ENCODE data around the gene KHDC3L. TPM values are rescaled to one million over a fixed set of nuclear protein-coding genes. Genes with fewer than 3 reads are reported as not detected.

KHDC3L gene
- total and polyA plus RNA-seq, 7 donors = not detected

GRCh38 chr6:73364549-73364948, 2.1 kb downstream of the KHDC3L start:
- whole genome bisulfite sequencing, 3 donors = 85 to 89% (median 88%) methylated on average over 9 of the region's 9 CpGs
- Histone ChIP-seq H3K9me3 (no peaks in the 10 kb centered on the region), H3K4me1 (no peaks in the 10 kb centered on the region), H3K27me3 (ENCODE audit: insufficient read depth in 3 of 3, low read length in 2 of 3) (no peaks in the 10 kb centered on the region), H3K36me3 (ENCODE audit: insufficient read depth in 1 of 2, low read depth in 1 of 2) (no peaks in the 10 kb centered on the region), H3K27ac (no peak overlapping the region), H3K4me3 (no peak overlapping the region)
- intact Hi-C loops (cut with DNase I) = no loop called here
- no peak for TF ChIP-seq CTCF (IDR thresholded peaks at IDR 0.05)
- DNase-seq (no peak), ATAC-seq (no peak)

GRCh38 chr6:73367761-73368355, 5.4 kb downstream of the KHDC3L start:
- DNase-seq = no peak
- no peak overlapping the region for H3K27ac ChIP-seq
- TF ChIP-seq CTCF (IDR thresholded peaks at IDR 0.05) = no peak
- H3K27me3 ChIP-seq (ENCODE audit: insufficient read depth in 3 of 3, low read length in 2 of 3) = no peaks in the 10 kb centered on the region
- H3K36me3 ChIP-seq (ENCODE audit: insufficient read depth in 1 of 2, low read depth in 1 of 2) = no peaks in the 10 kb centered on the region
- H3K4me1 ChIP-seq = no peaks in the 10 kb centered on the region
- ATAC-seq = no peak
- intact Hi-C loops (cut with DNase I) = no loop called here
- H3K4me3 ChIP-seq = no peak overlapping the region
- 71 to 75% (median 72%) methylated on average over 16 of the region's 16 CpGs for WGBS, 3 donors
- no peaks in the 10 kb centered on the region for H3K9me3 ChIP-seq

GRCh38 chr6:73368675-73369074, 6.2 kb downstream of the KHDC3L start:
- Histone ChIP-seq H3K9me3 (no peaks in the 10 kb centered on the region), H3K4me3 (no peak overlapping the region), H3K4me1 (no peaks in the 10 kb centered on the region), H3K27ac (no peak overlapping the region), H3K27me3 (ENCODE audit: insufficient read depth in 3 of 3, low read length in 2 of 3) (no peaks in the 10 kb centered on the region), H3K36me3 (ENCODE audit: insufficient read depth in 1 of 2, low read depth in 1 of 2) (no peaks in the 10 kb centered on the region)
- 90 to 94% (median 91%) methylated on average over 4 of the region's 4 CpGs for WGBS, 3 donors
- no peak for ATAC-seq
- intact Hi-C loops (cut with DNase I) = no loop called here
- TF ChIP-seq CTCF (IDR thresholded peaks at IDR 0.05) = no peak
- DNase-seq = no peak

GRCh38 chr6:73369157-73369556, 6.7 kb downstream of the KHDC3L start:
- H3K36me3 ChIP-seq (ENCODE audit: insufficient read depth in 1 of 2, low read depth in 1 of 2) = no peaks in the 10 kb centered on the region
- H3K4me3 ChIP-seq = no peak overlapping the region
- TF ChIP-seq CTCF (IDR thresholded peaks at IDR 0.05) = no peak
- no peaks in the 10 kb centered on the region for H3K27me3 ChIP-seq (ENCODE audit: insufficient read depth in 3 of 3, low read length in 2 of 3)
- ATAC-seq = no peak
- H3K27ac ChIP-seq = no peak overlapping the region
- intact Hi-C loops (cut with DNase I) = no loop called here
- WGBS, 3 donors = 94 to 96% (median 95%) methylated on average over 14 of the region's 14 CpGs
- H3K9me3 ChIP-seq = no peaks in the 10 kb centered on the region
- DNase-seq = no peak
- H3K4me1 ChIP-seq = no peaks in the 10 kb centered on the region

- intact Hi-C loops (cut with DNase I) = no loop called here
- no peaks in the 10 kb centered on the region for H3K27me3 ChIP-seq (ENCODE audit: insufficient read depth in 3 of 3, low read length in 2 of 3)
- H3K4me1 ChIP-seq = no peaks in the 10 kb centered on the region
- no peak within 1 kb of the TSS for H3K4me3 ChIP-seq
- no peaks in the 10 kb centered on the region for H3K9me3 ChIP-seq
- H3K36me3 ChIP-seq (ENCODE audit: insufficient read depth in 1 of 2, low read depth in 1 of 2) = no peaks in the 10 kb centered on the region
- H3K27ac ChIP-seq = no peak within 1 kb of the TSS
- DNase-seq (no peak), ATAC-seq (no peak)
- no peak for TF ChIP-seq CTCF (IDR thresholded peaks at IDR 0.05)
- WGBS, 3 donors = 97% methylated on average over 36 of the region's 36 CpGs
These were observed 7.1 kb downstream of the KHDC3L start, which contains the start of gene OOEP for GRCh38 chr6:73369563-73369962. TSS of gene OOEP (minus strand) at chr6:73369897. CDS start at chr6:73369792, 105 bp downstream.

All from psoas muscle (tissue), 8 donors.